ENCODE data around the gene HHATL. TPM values are rescaled to one million over a fixed set of nuclear protein-coding genes. Genes with fewer than 3 reads are reported as not detected.

The HHATL gene
- total and polyA plus RNA-seq, 10 donors, result 0.13 to 0.42 TPM; not detected in 8

- Histone ChIP-seq H3K27me3 (replicated peaks in 1 of 7) (peaks cover 0 to 4% (median 0%) of the 10 kb centered on the region in 7 donors), H3K4me3 (peak overlapping the region in 2 of 8 donors; percentile 10 to 48), H3K9me3 (no peaks in the 10 kb centered on the region), H3K4me1 (peaks cover 0 to 7% (median 5%) of the 10 kb centered on the region in 6 donors), H3K27ac (peak overlapping the region in 4 of 8 donors; percentile 39 to 53 (median 48)), H3K36me3 (peaks cover 0 to 46% (median 0%) of the 10 kb centered on the region in 6 donors)
- intact Hi-C loops (cut with DNase I; ENCODE audit: low total_unique reads), result no loop called here
- no peak for TF ChIP-seq POLR2AphosphoS5 (IDR thresholded peaks at IDR 0.05)
- TF ChIP-seq POLR2A (IDR thresholded peaks at IDR 0.05), result no peak
- TF ChIP-seq CTCF (IDR thresholded peaks at IDR 0.05 in 8 of 11, conservative IDR thresholded peaks at IDR 0.05 in 3 of 11), result no peak
- DNase-seq, result no peak
- WGBS, 5 donors, result 76 to 88% (median 80%) methylated on average over 2 to 19 of the region's 19 CpGs
Measured at GRCh38 chr3:42664438-42664803, 38.2 kb downstream of the HHATL start.

GRCh38 chr3:42663581-42664437 lies 38.8 kb downstream of the HHATL start:
- peaks cover 0 to 13% (median 8%) of the 10 kb centered on the region in 6 donors for H3K4me1 ChIP-seq
- TF ChIP-seq POLR2A (IDR thresholded peaks at IDR 0.05), result no peak
- peak in 2 of 3 donors; percentile 60 to 66 for TF ChIP-seq POLR2AphosphoS5 (IDR thresholded peaks at IDR 0.05)
- WGBS, 5 donors, result 66 to 76% (median 73%) methylated on average over 20 to 38 of the region's 38 CpGs
- H3K4me3 ChIP-seq, result peak overlapping the region in 2 of 8 donors; percentile 10 to 48
- H3K9me3 ChIP-seq, result no peaks in the 10 kb centered on the region
- peaks cover 0 to 51% (median 0%) of the 10 kb centered on the region in 6 donors for H3K36me3 ChIP-seq
- peak overlapping the region in 4 of 8 donors; percentile 39 to 53 (median 48) for H3K27ac ChIP-seq
- intact Hi-C loops (cut with DNase I; ENCODE audit: low total_unique reads), result no loop called here
- peaks cover 0 to 4% (median 0%) of the 10 kb centered on the region in 7 donors for H3K27me3 ChIP-seq (replicated peaks in 1 of 7)
- peak; percentile 88 for DNase-seq

- Histone ChIP-seq H3K4me3 (no peak overlapping the region), H3K27ac (no peak overlapping the region), H3K27me3 (replicated peaks in 1 of 7) (no peaks in the 10 kb centered on the region), H3K9me3 (no peaks in the 10 kb centered on the region), H3K36me3 (peaks cover 0 to 59% (median 2%) of the 10 kb centered on the region in 6 donors), H3K4me1 (peaks cover 0 to 16% (median 9%) of the 10 kb centered on the region in 6 donors)
- TF ChIP-seq POLR2AphosphoS5 (IDR thresholded peaks at IDR 0.05) (peak in 1 of 3 donors; percentile 19), POLR2A (IDR thresholded peaks at IDR 0.05) (no peak)
- intact Hi-C loops (cut with DNase I; ENCODE audit: low total_unique reads), result no loop called here
- WGBS, 5 donors, result 84 to 90% (median 85%) methylated on average over 9 to 12 of the region's 12 CpGs
- no peak for DNase-seq
Measured at GRCh38 chr3:42662813-42663535, 39.6 kb downstream of the HHATL start.

- no peak overlapping the region for H3K4me3 ChIP-seq
- TF ChIP-seq POLR2A (IDR thresholded peaks at IDR 0.05), result no peak
- TF ChIP-seq POLR2AphosphoS5 (IDR thresholded peaks at IDR 0.05), result peak in 1 of 3 donors; percentile 1
- H3K9me3 ChIP-seq, result no peaks in the 10 kb centered on the region
- H3K27me3 ChIP-seq (replicated peaks in 1 of 7), result no peaks in the 10 kb centered on the region
- intact Hi-C loops (cut with DNase I; ENCODE audit: low total_unique reads), result no loop called here
- peaks cover 0 to 59% (median 2%) of the 10 kb centered on the region in 6 donors for H3K36me3 ChIP-seq
- no peak for DNase-seq
- no peak overlapping the region for H3K27ac ChIP-seq
- peaks cover 0 to 16% (median 9%) of the 10 kb centered on the region in 6 donors for H3K4me1 ChIP-seq
- 86 to 97% (median 90%) methylated on average over 4 to 7 of the region's 7 CpGs for WGBS, 5 donors
Measured at GRCh38 chr3:42662037-42662812, 40.4 kb downstream of the HHATL start.

GRCh38 chr3:42661593-42662022 lies 41.0 kb downstream of the HHATL start:
- Histone ChIP-seq H3K27ac (no peak overlapping the region), H3K36me3 (peaks cover 0 to 59% (median 2%) of the 10 kb centered on the region in 6 donors), H3K27me3 (replicated peaks in 1 of 7) (no peaks in the 10 kb centered on the region), H3K4me1 (peaks cover 0 to 19% (median 9%) of the 10 kb centered on the region in 6 donors), H3K9me3 (no peaks in the 10 kb centered on the region), H3K4me3 (no peak overlapping the region)
- no peak for DNase-seq
- TF ChIP-seq CTCF (IDR thresholded peaks at IDR 0.05 in 8 of 11, conservative IDR thresholded peaks at IDR 0.05 in 3 of 11), result no peak
- no peak for TF ChIP-seq POLR2A (IDR thresholded peaks at IDR 0.05)
- TF ChIP-seq POLR2AphosphoS5 (IDR thresholded peaks at IDR 0.05), result no peak
- intact Hi-C loops (cut with DNase I; ENCODE audit: low total_unique reads), result no loop called here
- 91 to 98% (median 95%) methylated on average over 2 to 5 of the region's 5 CpGs for WGBS, 5 donors
